Endothelial cell (in vitro differentiated cells): ENCODE results near the gene LOXL1. TPM values are rescaled to one million over a fixed set of nuclear protein-coding genes. Genes with fewer than 3 reads are reported as not detected.
A peak's percentile ranks its signal among the peaks of the same experiment; 100 is the strongest.

Experiments
- DNase-seq: peaks from one replicate; pipeline ENCODE4 v3.0.0; 2021; ENCODE audit warnings: low spot score
- H3K27ac Mint-ChIP-seq: one replicate; pipeline ENCODE4 v1.8.0; 2021; ENCODE audit warnings: mixed read lengths, inconsistent platforms; ENCODE audit not compliant: unreplicated experiment
- H3K27me3 Mint-ChIP-seq: one replicate; pipeline ENCODE4 v1.8.0; 2021; ENCODE audit warnings: mild to moderate bottlenecking, moderate library complexity, mixed read lengths, inconsistent platforms; ENCODE audit not compliant: unreplicated experiment
- H3K36me3 Mint-ChIP-seq: one replicate; pipeline ENCODE4 v1.8.0; 2021; ENCODE audit warnings: mild to moderate bottlenecking, low read depth, mixed read lengths, inconsistent platforms; ENCODE audit not compliant: unreplicated experiment
- H3K4me1 Mint-ChIP-seq: one replicate; pipeline ENCODE4 v1.8.0; 2021; ENCODE audit warnings: mild to moderate bottlenecking, mixed read lengths, inconsistent platforms; ENCODE audit not compliant: unreplicated experiment
- H3K4me3 Mint-ChIP-seq: one replicate; pipeline ENCODE4 v1.8.0; 2021; ENCODE audit warnings: mild to moderate bottlenecking, mixed read lengths, inconsistent platforms; ENCODE audit not compliant: unreplicated experiment
- H3K9me3 Mint-ChIP-seq: one replicate; pipeline ENCODE4 v1.8.0; 2021; ENCODE audit warnings: mixed read lengths, inconsistent platforms; ENCODE audit not compliant: unreplicated experiment
- CTCF ChIP-seq: fragments of 200-600 bp; sonication (generic); IDR thresholded peaks from one replicate; pipeline ENCODE4 v1.5.0; 2021; ENCODE audit warnings: antibody characterized with exemption; ENCODE audit not compliant: unreplicated experiment
- total RNA-seq: library from RNA; stranded (reverse); fragmentation: NEBNext Ultra II Directional; extraction: Animal tissue kit (Norgen Biotek cat#: 25700); gene quantifications from one replicate; pipeline ENCODE4 v1.2.1, GENCODE V29; 2021; ENCODE audit not compliant: unreplicated experiment

Gene LOXL1
- total RNA-seq, 1 donor from 2014 or later = 156 TPM

GRCh38 chr15:73923488-73924164 is 2.6 kb upstream of the LOXL1 start:
- no peak for DNase-seq
- TF ChIP-seq CTCF = no peak
- H3K4me3 Mint-ChIP-seq = peak overlapping the region; percentile 73
- H3K27ac Mint-ChIP-seq = peak overlapping the region; percentile 75
- H3K4me1 Mint-ChIP-seq = peaks cover 65% of the 10 kb centered on the region
- H3K27me3 Mint-ChIP-seq = peaks cover 4% of the 10 kb centered on the region
- peaks cover 12% of the 10 kb centered on the region for H3K36me3 Mint-ChIP-seq
- no peaks in the 10 kb centered on the region for H3K9me3 Mint-ChIP-seq

GRCh38 chr15:73924171-73924921 is 1.9 kb upstream of the LOXL1 start:
- Mint-ChIP-seq H3K27ac (peak overlapping the region; percentile 59), H3K9me3 (no peaks in the 10 kb centered on the region), H3K4me1 (peaks cover 68% of the 10 kb centered on the region), H3K4me3 (no peak overlapping the region), H3K27me3 (peaks cover 8% of the 10 kb centered on the region), H3K36me3 (peaks cover 7% of the 10 kb centered on the region)
- no peak for TF ChIP-seq CTCF
- no peak for DNase-seq

- no peak for DNase-seq
- peaks cover 64% of the 10 kb centered on the region for H3K4me1 Mint-ChIP-seq
- H3K27ac Mint-ChIP-seq = peak overlapping the region; percentile 48
- TF ChIP-seq CTCF = no peak
- peaks cover 7% of the 10 kb centered on the region for H3K36me3 Mint-ChIP-seq
- H3K9me3 Mint-ChIP-seq = no peaks in the 10 kb centered on the region
- peak overlapping the region; percentile 95 for H3K4me3 Mint-ChIP-seq
- peaks cover 9% of the 10 kb centered on the region for H3K27me3 Mint-ChIP-seq
Observed at GRCh38 chr15:73925848-73926218, 429 bp upstream of the LOXL1 start.

GRCh38 chr15:73927003-73927475 is 777 bp downstream of the LOXL1 start:
- H3K4me1 Mint-ChIP-seq = peaks cover 66% of the 10 kb centered on the region
- peaks cover 9% of the 10 kb centered on the region for H3K36me3 Mint-ChIP-seq
- H3K9me3 Mint-ChIP-seq = no peaks in the 10 kb centered on the region
- H3K27me3 Mint-ChIP-seq = peaks cover 9% of the 10 kb centered on the region
- H3K4me3 Mint-ChIP-seq = peak overlapping the region; percentile 51
- no peak overlapping the region for H3K27ac Mint-ChIP-seq
- no peak for TF ChIP-seq CTCF
- peak; percentile 56 for DNase-seq
